Measurements from ENCODE around the gene AGT. TPM values are rescaled to one million over a fixed set of nuclear protein-coding genes. Genes with fewer than 3 reads are reported as not detected.

The AGT gene
- total RNA-seq, 1 experiment from 2014 or later, result 0.93 TPM

- Histone ChIP-seq H2AFZ (ENCODE audit: low read depth, low read length, poor library complexity, severe bottlenecking) (no peak overlapping the region), H3K27ac (ENCODE audit: low read depth, low read length) (no peak overlapping the region), H3K36me3 (ENCODE audit: control insufficient read depth in 1 of 2, insufficient read depth in 2 of 2, low read length in 2 of 2) (peaks cover 27 to 45% of the 10 kb centered on the region in 2 experiments), H3K4me3 (replicated peaks in 1 of 2; ENCODE audit: low read depth in 1 of 2, low read length in 2 of 2) (no peak overlapping the region), H3K9me3 (ENCODE audit: control insufficient read depth in 1 of 2, insufficient read depth in 1 of 2, low read depth in 1 of 2, low read length in 2 of 2) (no peaks in the 10 kb centered on the region), H3K4me2 (ENCODE audit: low read length) (no peak overlapping the region), H3K27me3 (ENCODE audit: insufficient read depth, low read length) (no peaks in the 10 kb centered on the region), H3K9ac (ENCODE audit: low read length) (no peak overlapping the region), H3K9me2 (ENCODE audit: insufficient read depth) (no peaks in the 10 kb centered on the region), H3K79me2 (ENCODE audit: insufficient read depth, low read length) (no peaks in the 10 kb centered on the region), H3K4me1 (ENCODE audit: control insufficient read depth in 1 of 2, insufficient read depth in 2 of 2, low read length in 2 of 2) (no peaks in the 10 kb centered on the region), H4K20me1 (ENCODE audit: insufficient read depth) (no peaks in the 10 kb centered on the region)
- DNase-seq (ENCODE audit: low read depth, low spot score) (no peak), ATAC-seq (no peak)
- POLR2A ChIA-PET, result no interaction called here
- RAD21 ChIA-PET (ENCODE audit: low non-redundant PET in 1 of 2, low total read pairs in 2 of 2, uncharacterized antibody in 2 of 2, unreplicated experiment in 2 of 2), result no interaction called here
- no peak for TF ChIP-seq ELF1 (IDR thresholded peaks at IDR 0.05; ENCODE audit: borderline replicate concordance, low read depth)
- intact Hi-C loops (cut with micrococcal nuclease), result no loop called here
- CTCF ChIA-PET, result no interaction called here
- BruUV-seq (replicated peaks), result no TSS peak
These were observed 23.8 kb downstream of the AGT start for GRCh38 chr1:230690101-230690500.

DNA sequence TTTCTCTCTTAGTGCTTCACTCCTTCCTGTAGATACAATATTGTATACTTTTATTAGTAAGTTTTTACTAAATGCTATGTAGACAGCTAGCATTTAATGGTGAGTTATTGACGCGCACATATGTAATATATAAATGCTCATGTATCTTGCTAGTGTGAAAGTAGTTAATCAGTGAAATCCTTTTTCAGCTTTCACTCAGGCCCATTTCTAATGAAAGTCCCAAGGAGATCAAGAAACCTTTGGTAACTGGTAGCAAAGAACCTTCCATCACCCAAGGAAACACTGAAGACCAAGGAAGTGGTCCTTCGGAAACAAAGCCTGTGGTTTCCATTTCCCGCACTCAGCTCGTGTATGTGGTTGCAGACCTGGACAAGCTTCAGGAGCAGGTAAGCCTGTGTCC lies 27.2 kb downstream of the AGT start:
- H4K20me1 ChIP-seq (ENCODE audit: insufficient read depth), result no peaks in the 10 kb centered on the region
- ChIA-PET RAD21 (ENCODE audit: low non-redundant PET in 1 of 2, low total read pairs in 2 of 2, uncharacterized antibody in 2 of 2, unreplicated experiment in 2 of 2) (no interaction called here), POLR2A (no interaction called here), CTCF (no interaction called here)
- BruUV-seq (replicated peaks), result no TSS peak
- peaks cover 30 to 49% of the 10 kb centered on the region in 2 experiments for H3K36me3 ChIP-seq (ENCODE audit: control insufficient read depth in 1 of 2, insufficient read depth in 2 of 2, low read length in 2 of 2)
- H2AFZ ChIP-seq (ENCODE audit: low read depth, low read length, poor library complexity, severe bottlenecking), result no peak overlapping the region
- no peaks in the 10 kb centered on the region for H3K9me2 ChIP-seq (ENCODE audit: insufficient read depth)
- no peak overlapping the region for H3K4me3 ChIP-seq (replicated peaks in 1 of 2; ENCODE audit: low read depth in 1 of 2, low read length in 2 of 2)
- no peak for ATAC-seq
- H3K4me2 ChIP-seq (ENCODE audit: low read length), result no peak overlapping the region
- no peaks in the 10 kb centered on the region for H3K27me3 ChIP-seq (ENCODE audit: insufficient read depth, low read length)
- H3K79me2 ChIP-seq (ENCODE audit: insufficient read depth, low read length), result no peaks in the 10 kb centered on the region
- H3K9ac ChIP-seq (ENCODE audit: low read length), result no peak overlapping the region
- no peak overlapping the region for H3K27ac ChIP-seq (ENCODE audit: low read depth, low read length)
- H3K9me3 ChIP-seq (ENCODE audit: control insufficient read depth in 1 of 2, insufficient read depth in 1 of 2, low read depth in 1 of 2, low read length in 2 of 2), result no peaks in the 10 kb centered on the region
- H3K4me1 ChIP-seq (ENCODE audit: control insufficient read depth in 1 of 2, insufficient read depth in 2 of 2, low read length in 2 of 2), result peaks cover 25% of the 10 kb centered on the region in 2 experiments
- no peak for DNase-seq (ENCODE audit: low read depth, low spot score)
- intact Hi-C loops (cut with micrococcal nuclease), result no loop called here
- TF ChIP-seq SP1 (IDR thresholded peaks at IDR 0.05; ENCODE audit: low read depth), result no peak
- TF ChIP-seq CTCF (IDR thresholded peaks at IDR 0.05 in 2 of 3, conservative IDR thresholded peaks at IDR 0.05 in 1 of 3; ENCODE audit: borderline replicate concordance in 1 of 3, insufficient read depth in 1 of 3, low read depth in 2 of 3, low read length in 2 of 3), result no peak
- TF ChIP-seq YY1 (IDR thresholded peaks at IDR 0.05; ENCODE audit: extremely low read depth, insufficient replicate concordance, low read depth, low read length), result no peak
- no peak for TF ChIP-seq CBX3 (IDR thresholded peaks at IDR 0.05; ENCODE audit: low read depth)
- TF ChIP-seq POLR2AphosphoS5 (IDR thresholded peaks at IDR 0.05; ENCODE audit: low read depth, low read length), result no peak
- TF ChIP-seq EGR1 (IDR thresholded peaks at IDR 0.05; ENCODE audit: low read depth), result no peak
- TF ChIP-seq MAX (IDR thresholded peaks at IDR 0.05), result no peak
- TF ChIP-seq, protein P1, sequence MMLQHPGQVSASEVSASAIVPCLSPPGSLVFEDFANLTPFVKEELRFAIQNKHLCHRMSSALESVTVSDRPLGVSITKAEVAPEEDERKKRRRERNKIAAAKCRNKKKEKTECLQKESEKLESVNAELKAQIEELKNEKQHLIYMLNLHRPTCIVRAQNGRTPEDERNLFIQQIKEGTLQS (IDR thresholded peaks at IDR 0.05), result no peak
- TF ChIP-seq JUND (IDR thresholded peaks at IDR 0.05), result no peak
- TF ChIP-seq ELF1 (IDR thresholded peaks at IDR 0.05; ENCODE audit: borderline replicate concordance, low read depth), result no peak
- TF ChIP-seq ZFX (IDR thresholded peaks at IDR 0.05), result no peak
- TF ChIP-seq EZH2 (IDR thresholded peaks at IDR 0.05), result no peak
- TF ChIP-seq SIN3A (IDR thresholded peaks at IDR 0.05; ENCODE audit: low read depth), result no peak
- no peak for TF ChIP-seq TCF7L2 (IDR thresholded peaks at IDR 0.05; ENCODE audit: borderline replicate concordance, extremely low read depth, insufficient read depth, insufficient read length)
- TF ChIP-seq ZBTB33 (IDR thresholded peaks at IDR 0.05; ENCODE audit: extremely low read depth, insufficient replicate concordance, low read length), result no peak
- no peak for TF ChIP-seq POLR2A (IDR thresholded peaks at IDR 0.05; ENCODE audit: borderline replicate concordance, extremely low read depth, insufficient read depth, insufficient read length)
